Measurements from ENCODE around the gene CCDC138.

The CCDC138 gene

DNA sequence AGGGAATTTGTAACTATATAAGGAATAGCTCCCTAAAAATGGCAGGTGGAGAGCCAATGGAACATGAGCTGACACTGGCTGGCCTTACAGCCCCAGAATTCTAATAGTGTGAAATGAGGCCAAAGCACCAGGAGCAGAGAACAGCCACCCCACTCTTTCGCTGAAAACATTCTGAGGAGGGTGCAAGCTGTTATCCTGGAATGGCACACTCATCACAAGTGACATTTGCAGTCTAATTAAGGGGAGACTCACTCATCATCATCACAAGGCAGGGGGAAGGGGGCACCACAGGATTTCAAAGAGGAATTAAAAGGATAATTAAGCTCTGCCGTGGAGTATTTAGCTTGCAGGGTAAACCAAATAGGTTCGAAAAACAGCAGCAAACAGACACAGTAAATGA lies 108.2 kb downstream of the CCDC138 start:
- Mint-ChIP-seq H3K36me3 (ENCODE audit: low read depth) (no peaks in the 10 kb centered on the region), H3K9me3 (peaks cover 20% of the 10 kb centered on the region), H3K27me3 (no peaks in the 10 kb centered on the region), H3K4me1 (ENCODE audit: low read depth) (no peaks in the 10 kb centered on the region), H3K27ac (no peak overlapping the region), H3K4me3 (no peak overlapping the region)
- intact Hi-C loops (cut with micrococcal nuclease): no loop called here

DNA sequence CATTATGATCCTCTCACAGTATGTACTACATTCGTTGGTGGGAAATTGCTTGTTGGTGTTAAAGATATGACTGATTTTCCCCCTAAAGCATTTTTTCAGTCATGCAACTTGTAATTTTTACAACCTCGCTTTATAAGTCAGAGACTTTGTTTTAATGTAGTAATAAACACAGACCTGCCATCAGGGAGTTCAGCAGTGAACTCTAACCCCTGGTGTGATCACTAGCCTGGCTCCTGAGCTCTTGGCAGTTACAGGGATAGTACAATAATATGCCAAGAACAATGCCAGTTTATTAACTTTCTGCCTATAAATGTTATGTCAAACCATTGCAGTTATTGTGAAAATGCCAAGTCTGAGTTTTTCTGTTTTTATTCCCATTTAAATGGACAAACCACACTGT lies 108.6 kb downstream of the CCDC138 start:
- Mint-ChIP-seq H3K36me3 (ENCODE audit: low read depth) (no peaks in the 10 kb centered on the region), H3K4me1 (ENCODE audit: low read depth) (no peaks in the 10 kb centered on the region), H3K4me3 (no peak overlapping the region), H3K27ac (no peak overlapping the region), H3K9me3 (peaks cover 16% of the 10 kb centered on the region), H3K27me3 (no peaks in the 10 kb centered on the region)
- intact Hi-C loops (cut with micrococcal nuclease): no loop called here

- Mint-ChIP-seq H3K27ac (no peak overlapping the region), H3K4me3 (no peak overlapping the region), H3K36me3 (ENCODE audit: low read depth) (no peaks in the 10 kb centered on the region), H3K9me3 (peaks cover 2% of the 10 kb centered on the region), H3K27me3 (no peaks in the 10 kb centered on the region), H3K4me1 (ENCODE audit: low read depth) (no peaks in the 10 kb centered on the region)
- intact Hi-C loops (cut with micrococcal nuclease): no loop called here
Observed at GRCh38 chr2:108896741-108897140, 110.2 kb downstream of the CCDC138 start.

DNA sequence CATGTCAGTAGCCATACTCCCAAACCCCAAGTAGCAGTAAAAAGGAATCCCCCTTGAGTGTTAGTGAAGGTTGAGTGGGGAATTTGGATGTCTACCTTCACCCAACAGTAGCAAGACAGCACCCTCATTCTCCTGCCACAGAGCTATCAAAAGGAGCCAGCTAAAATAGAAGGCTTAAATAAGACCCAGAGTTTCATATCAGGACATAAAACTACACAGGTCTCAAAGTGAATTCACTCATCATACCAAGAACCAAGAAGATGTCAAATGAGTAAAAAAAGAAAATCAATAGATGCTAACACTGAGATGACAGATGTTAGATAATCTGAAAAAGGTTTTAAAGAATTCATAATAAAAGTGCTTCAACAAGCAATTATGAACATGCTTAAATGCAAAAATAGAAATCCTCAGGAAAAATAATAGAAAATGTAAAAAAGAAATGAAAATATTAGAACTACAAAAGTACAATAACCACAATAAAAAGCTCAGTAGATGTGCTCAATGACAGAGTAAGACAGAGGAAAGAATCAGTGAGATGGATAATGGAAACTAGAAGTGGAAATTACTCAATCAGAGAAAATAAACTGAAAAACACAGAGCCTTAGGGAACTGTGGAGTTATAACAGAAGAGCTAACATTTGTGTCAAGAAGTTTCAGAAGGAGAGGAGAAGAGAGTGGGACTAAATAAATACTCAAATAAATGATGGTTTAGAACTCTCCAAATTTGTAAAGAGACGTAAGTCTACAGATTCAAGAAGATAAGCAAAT lies 111.9 kb downstream of the CCDC138 start:
- intact Hi-C loops (cut with micrococcal nuclease): no loop called here
- Mint-ChIP-seq H3K4me1 (ENCODE audit: low read depth) (no peaks in the 10 kb centered on the region), H3K9me3 (no peaks in the 10 kb centered on the region), H3K4me3 (no peak overlapping the region), H3K27ac (no peak overlapping the region), H3K27me3 (no peaks in the 10 kb centered on the region), H3K36me3 (ENCODE audit: low read depth) (no peaks in the 10 kb centered on the region)

DNA sequence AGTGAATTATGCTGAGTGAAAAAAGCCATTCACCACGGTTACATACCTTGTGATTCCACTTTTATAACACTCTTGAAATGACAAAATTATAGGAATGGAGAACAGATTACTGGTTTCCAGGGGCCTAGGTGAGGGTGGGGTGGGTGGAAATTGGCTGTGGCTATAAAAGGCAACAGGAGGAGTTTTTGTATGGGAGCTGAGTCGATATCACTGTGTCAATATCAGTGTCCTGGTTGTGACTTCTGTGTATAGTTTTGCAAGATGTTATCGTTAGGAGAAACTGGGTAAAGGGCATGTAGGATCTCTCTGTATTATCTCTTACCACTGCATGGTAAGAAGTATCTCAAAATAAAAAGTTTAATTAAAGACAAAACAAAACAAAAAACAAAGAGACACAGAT lies 118.1 kb downstream of the CCDC138 start:
- no peak overlapping the region for H3K4me3 Mint-ChIP-seq
- H3K27me3 Mint-ChIP-seq: peaks cover 2% of the 10 kb centered on the region
- H3K27ac Mint-ChIP-seq: no peak overlapping the region
- intact Hi-C loops (cut with micrococcal nuclease): no loop called here
- no peaks in the 10 kb centered on the region for H3K36me3 Mint-ChIP-seq (ENCODE audit: low read depth)
- no peaks in the 10 kb centered on the region for H3K9me3 Mint-ChIP-seq
- no peaks in the 10 kb centered on the region for H3K4me1 Mint-ChIP-seq (ENCODE audit: low read depth)

DNA sequence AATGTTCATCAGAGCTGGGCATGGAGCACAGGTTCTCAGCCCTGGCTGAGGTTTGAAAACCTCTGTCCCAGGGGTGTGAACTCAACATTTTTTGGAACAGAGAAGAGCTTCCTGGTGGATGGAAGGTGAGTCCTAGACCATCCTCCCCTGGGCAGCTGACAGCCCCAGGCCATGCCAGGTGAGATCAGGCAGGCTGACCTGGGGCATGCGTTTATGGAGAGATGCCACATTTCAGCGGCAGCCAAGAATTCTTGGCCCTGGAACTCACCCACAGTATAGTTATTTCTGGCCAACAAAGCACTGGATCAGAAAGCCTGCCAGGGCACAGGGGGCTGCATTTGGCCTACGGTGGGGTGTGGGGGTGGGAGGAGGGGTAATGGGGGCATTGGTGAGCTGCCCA lies 118.6 kb downstream of the CCDC138 start:
- intact Hi-C loops (cut with micrococcal nuclease): no loop called here
- H3K4me3 Mint-ChIP-seq: no peak overlapping the region
- no peaks in the 10 kb centered on the region for H3K9me3 Mint-ChIP-seq
- H3K27me3 Mint-ChIP-seq: peaks cover 2% of the 10 kb centered on the region
- no peaks in the 10 kb centered on the region for H3K4me1 Mint-ChIP-seq (ENCODE audit: low read depth)
- H3K27ac Mint-ChIP-seq: no peak overlapping the region
- H3K36me3 Mint-ChIP-seq (ENCODE audit: low read depth): no peaks in the 10 kb centered on the region

GRCh38 chr2:108905906-108906305 lies 119.3 kb downstream of the CCDC138 start:
- H3K36me3 Mint-ChIP-seq (ENCODE audit: low read depth): no peaks in the 10 kb centered on the region
- no peaks in the 10 kb centered on the region for H3K4me1 Mint-ChIP-seq (ENCODE audit: low read depth)
- intact Hi-C loops (cut with micrococcal nuclease): no loop called here
- H3K27me3 Mint-ChIP-seq: peaks cover 2% of the 10 kb centered on the region
- H3K4me3 Mint-ChIP-seq: no peak overlapping the region
- H3K27ac Mint-ChIP-seq: no peak overlapping the region
- H3K9me3 Mint-ChIP-seq: no peaks in the 10 kb centered on the region

DNA sequence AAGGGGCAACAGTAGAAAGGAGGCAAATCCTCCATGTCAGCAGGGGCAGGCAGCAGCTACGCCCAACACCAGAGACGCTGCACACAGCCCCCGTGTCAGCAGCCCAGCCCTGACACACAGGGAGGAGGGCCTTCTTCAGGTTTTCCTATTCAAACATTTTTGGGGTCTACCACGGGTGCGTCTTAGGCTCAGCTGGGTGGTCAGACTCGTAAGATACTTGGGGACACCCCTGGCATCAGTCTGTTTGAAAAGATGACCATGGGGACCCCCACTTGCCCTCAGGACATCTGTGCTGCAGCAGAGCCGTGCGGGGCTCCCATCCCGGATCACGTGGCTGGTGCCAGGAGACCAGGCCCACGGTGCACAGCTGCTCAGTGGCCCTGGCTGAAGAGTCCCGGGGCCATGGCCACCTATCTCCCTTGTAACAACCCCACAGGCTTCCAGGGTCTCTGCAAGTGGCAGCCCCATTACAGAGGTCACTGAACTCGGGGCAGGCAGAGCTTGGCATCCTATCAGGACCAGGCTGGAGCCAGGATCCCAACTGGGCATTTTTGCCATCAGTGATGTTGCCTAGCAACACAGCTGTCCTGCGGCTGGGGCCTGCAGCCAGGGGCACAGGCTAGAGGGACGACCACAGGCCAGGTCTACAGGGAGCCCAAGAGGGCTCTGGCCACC lies 120.0 kb downstream of the CCDC138 start:
- Mint-ChIP-seq H3K4me3 (no peak overlapping the region), H3K9me3 (no peaks in the 10 kb centered on the region), H3K36me3 (ENCODE audit: low read depth) (no peaks in the 10 kb centered on the region), H3K27ac (no peak overlapping the region), H3K27me3 (peaks cover 2% of the 10 kb centered on the region), H3K4me1 (ENCODE audit: low read depth) (no peaks in the 10 kb centered on the region)
- intact Hi-C loops (cut with micrococcal nuclease): no loop called here

- Mint-ChIP-seq H3K4me3 (no peak overlapping the region), H3K9me3 (no peaks in the 10 kb centered on the region), H3K27ac (no peak overlapping the region), H3K36me3 (ENCODE audit: low read depth) (no peaks in the 10 kb centered on the region), H3K27me3 (peaks cover 2% of the 10 kb centered on the region), H3K4me1 (ENCODE audit: low read depth) (no peaks in the 10 kb centered on the region)
- intact Hi-C loops (cut with micrococcal nuclease): no loop called here
Observed at GRCh38 chr2:108907822-108908712, 121.5 kb downstream of the CCDC138 start.

GRCh38 chr2:108908713-108909070 lies 122.1 kb downstream of the CCDC138 start:
- Mint-ChIP-seq H3K27me3 (peaks cover 2% of the 10 kb centered on the region), H3K4me3 (no peak overlapping the region), H3K36me3 (ENCODE audit: low read depth) (no peaks in the 10 kb centered on the region), H3K9me3 (no peaks in the 10 kb centered on the region), H3K27ac (no peak overlapping the region), H3K4me1 (ENCODE audit: low read depth) (no peaks in the 10 kb centered on the region)
- intact Hi-C loops (cut with micrococcal nuclease): no loop called here

DNA sequence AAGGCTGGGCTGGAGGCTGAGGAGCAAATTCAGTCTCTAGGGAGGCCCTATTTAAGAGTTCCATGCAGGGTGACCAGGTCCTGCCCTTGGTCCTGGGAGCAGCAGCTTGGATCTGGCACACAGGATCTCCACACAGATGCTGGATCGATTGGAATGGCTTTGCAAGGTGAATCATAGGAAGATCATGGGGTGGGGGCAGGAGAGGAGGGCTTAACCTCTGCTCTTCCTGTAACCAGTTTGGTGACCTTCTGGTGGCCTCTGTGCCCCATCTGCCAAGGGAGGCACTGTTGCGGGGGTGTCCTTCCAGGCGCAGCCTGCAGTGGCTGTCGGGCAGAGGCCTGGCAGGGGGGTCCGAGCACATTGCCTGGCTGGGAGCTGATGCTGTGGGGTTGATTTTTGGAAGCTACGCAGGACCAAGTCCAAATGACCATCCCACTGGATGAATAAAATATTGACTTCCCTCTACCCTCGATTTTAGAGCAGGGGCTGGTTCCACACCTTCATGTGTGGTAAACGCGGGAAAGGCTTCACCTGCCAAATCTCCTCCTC lies 122.8 kb downstream of the CCDC138 start:
- intact Hi-C loops (cut with micrococcal nuclease): no loop called here
- Mint-ChIP-seq H3K27ac (no peak overlapping the region), H3K36me3 (ENCODE audit: low read depth) (no peaks in the 10 kb centered on the region), H3K9me3 (no peaks in the 10 kb centered on the region), H3K4me1 (ENCODE audit: low read depth) (no peaks in the 10 kb centered on the region), H3K4me3 (no peak overlapping the region), H3K27me3 (peaks cover 2% of the 10 kb centered on the region)

- no peaks in the 10 kb centered on the region for H3K4me1 Mint-ChIP-seq (ENCODE audit: low read depth)
- intact Hi-C loops (cut with micrococcal nuclease): no loop called here
- H3K27me3 Mint-ChIP-seq: peaks cover under 1% of the 10 kb centered on the region
- no peak overlapping the region for H3K27ac Mint-ChIP-seq
- H3K4me3 Mint-ChIP-seq: no peak overlapping the region
- H3K36me3 Mint-ChIP-seq (ENCODE audit: low read depth): no peaks in the 10 kb centered on the region
- H3K9me3 Mint-ChIP-seq: no peaks in the 10 kb centered on the region
Observed at GRCh38 chr2:108910011-108910431, 123.5 kb downstream of the CCDC138 start.

DNA sequence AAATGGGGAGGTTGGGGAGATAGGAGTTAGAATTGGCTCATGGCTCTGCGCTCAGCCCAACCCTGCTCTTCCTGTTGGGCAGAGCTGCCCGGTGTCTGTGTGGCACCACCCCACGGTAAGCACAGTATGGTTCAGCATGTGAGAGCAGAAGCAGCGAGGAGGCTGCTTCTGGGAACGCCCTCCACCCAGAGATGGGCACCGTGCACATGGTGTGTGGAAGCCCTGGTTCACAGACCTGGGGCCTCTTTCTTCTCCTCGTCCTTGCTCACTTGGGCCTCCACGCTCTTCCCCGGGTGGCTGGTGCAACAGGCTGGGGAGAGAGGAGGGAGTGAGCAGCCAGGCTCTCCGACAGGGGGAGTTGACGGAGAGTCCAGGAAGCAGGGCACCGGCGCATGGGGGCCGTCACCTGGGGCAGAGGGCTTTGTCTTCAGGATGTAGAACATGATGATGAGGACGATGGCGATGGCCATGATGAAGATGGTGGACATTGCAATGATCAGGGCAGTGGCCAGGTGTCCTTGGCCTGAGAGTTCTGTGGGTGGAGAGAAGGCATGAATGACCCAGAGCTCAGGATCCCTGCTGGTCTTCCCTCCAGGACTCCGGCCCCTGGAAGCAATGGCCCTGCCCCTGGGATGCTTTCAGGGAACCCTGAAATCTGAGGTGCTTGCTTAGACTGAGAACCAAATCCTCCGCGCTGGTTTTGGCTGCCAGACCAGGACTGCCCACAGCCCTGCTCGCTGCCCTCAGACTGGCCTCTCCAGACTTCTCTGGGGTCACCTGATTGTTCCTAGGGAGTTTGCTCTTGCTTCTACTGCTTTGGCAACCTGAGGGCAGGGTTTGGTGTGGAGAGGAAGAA lies 124.2 kb downstream of the CCDC138 start:
- H3K9me3 Mint-ChIP-seq: no peaks in the 10 kb centered on the region
- intact Hi-C loops (cut with micrococcal nuclease): no loop called here
- no peaks in the 10 kb centered on the region for H3K36me3 Mint-ChIP-seq (ENCODE audit: low read depth)
- no peaks in the 10 kb centered on the region for H3K4me1 Mint-ChIP-seq (ENCODE audit: low read depth)
- H3K27ac Mint-ChIP-seq: no peak overlapping the region
- H3K27me3 Mint-ChIP-seq: no peaks in the 10 kb centered on the region
- no peak overlapping the region for H3K4me3 Mint-ChIP-seq

Measured in dendritic cell treated with granulocyte-macrophage colony-stimulating factor and Interleukin-4, amounts not matched to agents 40 ng/mL and 50 ng/mL, for 4 days (primary cell).